ENCODE measurements around the gene FPR3. TPM values are rescaled to one million over a fixed set of nuclear protein-coding genes. Genes with fewer than 3 reads are reported as not detected.

FPR3 gene, protein sequence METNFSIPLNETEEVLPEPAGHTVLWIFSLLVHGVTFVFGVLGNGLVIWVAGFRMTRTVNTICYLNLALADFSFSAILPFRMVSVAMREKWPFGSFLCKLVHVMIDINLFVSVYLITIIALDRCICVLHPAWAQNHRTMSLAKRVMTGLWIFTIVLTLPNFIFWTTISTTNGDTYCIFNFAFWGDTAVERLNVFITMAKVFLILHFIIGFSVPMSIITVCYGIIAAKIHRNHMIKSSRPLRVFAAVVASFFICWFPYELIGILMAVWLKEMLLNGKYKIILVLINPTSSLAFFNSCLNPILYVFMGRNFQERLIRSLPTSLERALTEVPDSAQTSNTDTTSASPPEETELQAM
- total RNA-seq (not detected in 2 replicates), polyA plus RNA-seq (not detected in 2 replicates), polyA minus RNA-seq (not detected in 2 replicates), Bru-seq, nascent RNA (not detected), BruChase-seq, experiment 1, labeled RNA remaining after a 6-hour chase (not detected), BruChase-seq, experiment 2, labeled RNA remaining after a 2-hour chase (not detected)
- not detected in 2 replicates for polyA plus RNA-seq (2011; cell fraction: cytosol; rRNA removed)
- not detected in 2 replicates for polyA plus RNA-seq (2011; cell fraction: nucleus; rRNA removed)
- not detected in 2 replicates for polyA plus RNA-seq (2012)
- polyA minus RNA-seq (2011; cell fraction: cytosol; rRNA and poly(A)+ RNA removed): not detected
- not detected in 2 replicates for polyA minus RNA-seq (2011; cell fraction: nucleus; rRNA and poly(A)+ RNA removed)
- long read RNA-seq: 0 reads

DNA sequence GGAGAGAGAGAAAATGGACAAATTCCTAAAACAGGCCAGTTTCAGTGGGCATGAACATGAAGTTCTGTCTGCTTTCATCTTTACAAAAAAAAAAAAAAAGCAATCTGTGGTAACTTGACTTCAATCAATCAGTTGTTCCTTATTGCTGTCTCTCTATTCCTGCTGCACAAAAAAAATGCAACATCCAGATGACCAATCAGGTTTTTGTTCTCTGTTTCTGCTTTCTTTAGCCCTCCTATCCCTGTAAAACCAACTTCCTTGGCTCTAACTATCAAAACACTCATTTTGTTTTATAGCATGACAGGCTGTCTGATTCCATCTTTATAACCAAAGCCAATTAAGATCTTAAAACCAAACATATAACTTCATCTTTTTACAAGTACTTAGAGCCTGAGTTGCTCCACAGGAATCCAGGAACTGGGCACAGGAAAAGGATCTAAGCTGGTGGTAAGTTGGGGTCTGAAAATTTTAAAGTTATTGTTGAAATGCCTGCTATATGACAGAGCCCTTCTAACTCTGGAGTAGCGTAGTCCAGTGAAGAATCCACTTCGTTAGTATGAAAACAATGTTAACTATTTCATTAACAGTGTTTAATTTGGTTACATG, at the start of gene FPR3:
TSS of gene FPR3 (plus strand) at position 273 of the 606 bp plus-strand sequence. CDS start 28,592 bp downstream, outside the sequence.
- Histone ChIP-seq H4K20me1 (replicated peaks; ENCODE audit: control insufficient read depth, extremely low read depth, insufficient read depth, low read length) (no peaks in the 10 kb centered on the region), H3K9me3 (replicated peaks; ENCODE audit: control insufficient read depth, insufficient read depth, low read length) (no peaks in the 10 kb centered on the region), H3K4me2 (ENCODE audit: insufficient read depth, low read length) (no peak within 1 kb of the TSS), H2AFZ (ENCODE audit: low read depth, low read length) (no peak within 1 kb of the TSS), H3K27ac (ENCODE audit: insufficient read depth, low read depth, low read length) (no peak within 1 kb of the TSS), H3K9ac (replicated peaks; ENCODE audit: extremely low read depth, insufficient read depth, low read length) (no peak within 1 kb of the TSS), H3K4me3 (replicated peaks in 1 of 3; ENCODE audit: insufficient read depth in 1 of 3, low read depth in 1 of 3, low read length in 3 of 3) (no peak within 1 kb of the TSS), H3K9me1 (replicated peaks; ENCODE audit: control insufficient read depth, extremely low read depth, insufficient read depth, low read length) (no peaks in the 10 kb centered on the region), H3K36me3 (ENCODE audit: control insufficient read depth in 2 of 2, extremely low read depth in 1 of 2, insufficient read depth in 2 of 2, low read length in 2 of 2) (no peaks in the 10 kb centered on the region), H3K4me1 (ENCODE audit: control insufficient read depth, extremely low read depth, insufficient read depth, low read length) (no peaks in the 10 kb centered on the region), H3K27me3 (ENCODE audit: control insufficient read depth in 2 of 2, insufficient read depth in 2 of 2, low read length in 2 of 2) (no peaks in the 10 kb centered on the region), H3K79me2 (ENCODE audit: control insufficient read depth, insufficient read depth, low read length) (no peaks in the 10 kb centered on the region)
- DNase-seq (ENCODE audit: low read depth, low spot score) (no peak), FAIRE-seq (no peak)
- no TSS peak for BruUV-seq (replicated peaks)
- TF ChIP-seq EZH2 (IDR thresholded peaks at IDR 0.05; ENCODE audit: borderline replicate concordance, low read depth, low read length, severe bottlenecking) (no peak), GATA2 (IDR thresholded peaks at IDR 0.05; ENCODE audit: insufficient read depth, insufficient read length, low read depth, low read length) (no peak), FOS (IDR thresholded peaks at IDR 0.05; ENCODE audit: borderline replicate concordance, insufficient read depth, low read length) (no peak), POLR2A (IDR thresholded peaks at IDR 0.05; ENCODE audit: low read depth, low read length) (no peak), JUN (IDR thresholded peaks at IDR 0.05; ENCODE audit: borderline replicate concordance, insufficient read depth, insufficient read length, low read depth) (no peak), POLR2AphosphoS5 (IDR thresholded peaks at IDR 0.05; ENCODE audit: insufficient read depth, low read depth, low read length) (no peak), MYC (IDR thresholded peaks at IDR 0.05; ENCODE audit: low read depth, low read length) (no peak)
- TF ChIP-seq, protein P1, sequence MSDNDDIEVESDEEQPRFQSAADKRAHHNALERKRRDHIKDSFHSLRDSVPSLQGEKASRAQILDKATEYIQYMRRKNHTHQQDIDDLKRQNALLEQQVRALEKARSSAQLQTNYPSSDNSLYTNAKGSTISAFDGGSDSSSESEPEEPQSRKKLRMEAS (IDR thresholded peaks at IDR 0.05; ENCODE audit: insufficient read depth, insufficient read length): no peak
- TF ChIP-seq, protein P2, sequence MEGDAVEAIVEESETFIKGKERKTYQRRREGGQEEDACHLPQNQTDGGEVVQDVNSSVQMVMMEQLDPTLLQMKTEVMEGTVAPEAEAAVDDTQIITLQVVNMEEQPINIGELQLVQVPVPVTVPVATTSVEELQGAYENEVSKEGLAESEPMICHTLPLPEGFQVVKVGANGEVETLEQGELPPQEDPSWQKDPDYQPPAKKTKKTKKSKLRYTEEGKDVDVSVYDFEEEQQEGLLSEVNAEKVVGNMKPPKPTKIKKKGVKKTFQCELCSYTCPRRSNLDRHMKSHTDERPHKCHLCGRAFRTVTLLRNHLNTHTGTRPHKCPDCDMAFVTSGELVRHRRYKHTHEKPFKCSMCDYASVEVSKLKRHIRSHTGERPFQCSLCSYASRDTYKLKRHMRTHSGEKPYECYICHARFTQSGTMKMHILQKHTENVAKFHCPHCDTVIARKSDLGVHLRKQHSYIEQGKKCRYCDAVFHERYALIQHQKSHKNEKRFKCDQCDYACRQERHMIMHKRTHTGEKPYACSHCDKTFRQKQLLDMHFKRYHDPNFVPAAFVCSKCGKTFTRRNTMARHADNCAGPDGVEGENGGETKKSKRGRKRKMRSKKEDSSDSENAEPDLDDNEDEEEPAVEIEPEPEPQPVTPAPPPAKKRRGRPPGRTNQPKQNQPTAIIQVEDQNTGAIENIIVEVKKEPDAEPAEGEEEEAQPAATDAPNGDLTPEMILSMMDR (IDR thresholded peaks at IDR 0.05; ENCODE audit: extremely low read depth in 1 of 2, insufficient read depth in 1 of 2, low read depth in 1 of 2, low read length in 2 of 2): no peak
- ChIA-PET CTCF (no interaction called here), POLR2A (no interaction called here)
- intact Hi-C loops (cut with micrococcal nuclease): no loop called here
- dilution Hi-C loops (cut with MboI; ENCODE audit: extremely low pct_ligation_motif_present, low sequenced_read_pairs): no loop called here

Measured in endothelial cell of umbilical vein (primary cell).